ENCODE measurements around the gene DNAI7. TPM values are rescaled to one million over a fixed set of nuclear protein-coding genes. Genes with fewer than 3 reads are reported as not detected.

Gene DNAI7
- polyA plus RNA-seq, 1 of the 3 experiments (the other 2 are of a cell fraction) = 0.30 TPM

GRCh38 chr12:25089738-25090137 is 105.2 kb downstream of the DNAI7 start:
- WGBS (ENCODE audit: low lambda C conversion rate) = 21% methylated on average over 2 of the region's 2 CpGs
- Histone ChIP-seq H3K4me3 (ENCODE audit: low read depth in 2 of 2, low read length in 1 of 2) (no peak overlapping the region), H3K4me1 (ENCODE audit: control insufficient read depth in 1 of 2, insufficient read depth in 2 of 2, low read depth in 1 of 2, low read length in 1 of 2) (peaks cover 0 to 4% of the 10 kb centered on the region in 2 experiments; a peak in 1 of 4 replicates), H3K79me2 (ENCODE audit: insufficient read depth) (no peaks in the 10 kb centered on the region), H3K36me3 (replicated peaks in 1 of 2; ENCODE audit: control insufficient read depth in 1 of 2, insufficient read depth in 2 of 2, low read length in 1 of 2) (no peaks in the 10 kb centered on the region), H3F3A (replicated peaks; ENCODE audit: insufficient read depth) (no peaks in the 10 kb centered on the region), H2AFZ (ENCODE audit: low read depth) (no peak overlapping the region), H4K20me1 (ENCODE audit: insufficient read depth) (no peaks in the 10 kb centered on the region), H3K9me2 (no peaks in the 10 kb centered on the region), H3K4me2 (no peak overlapping the region), H3K9me3 (0 out of 2 replicates have a peak, but pooled peaks cover 8% of the 10 kb centered on the region), H3K9ac (no peak overlapping the region), H3K27ac (ENCODE audit: low read depth in 2 of 2, low read length in 1 of 2) (no peak overlapping the region), H3K27me3 (ENCODE audit: insufficient read depth) (no peaks in the 10 kb centered on the region)
- no peak for DNase-seq
- TF ChIP-seq PBX3 (IDR thresholded peaks at IDR 0.05) = no peak
- TF ChIP-seq FOXM1 (IDR thresholded peaks at IDR 0.05; ENCODE audit: low read depth) = no peak
- POLR2A ChIA-PET = no interaction called here
- CTCF ChIA-PET = interaction anchor here (0.6 to 1.6 kb wide), 2 partner anchors 50 to 65 kb away, joined by 3 to 4 read pairs; no protein-coding TSS in a partner anchor

DNA sequence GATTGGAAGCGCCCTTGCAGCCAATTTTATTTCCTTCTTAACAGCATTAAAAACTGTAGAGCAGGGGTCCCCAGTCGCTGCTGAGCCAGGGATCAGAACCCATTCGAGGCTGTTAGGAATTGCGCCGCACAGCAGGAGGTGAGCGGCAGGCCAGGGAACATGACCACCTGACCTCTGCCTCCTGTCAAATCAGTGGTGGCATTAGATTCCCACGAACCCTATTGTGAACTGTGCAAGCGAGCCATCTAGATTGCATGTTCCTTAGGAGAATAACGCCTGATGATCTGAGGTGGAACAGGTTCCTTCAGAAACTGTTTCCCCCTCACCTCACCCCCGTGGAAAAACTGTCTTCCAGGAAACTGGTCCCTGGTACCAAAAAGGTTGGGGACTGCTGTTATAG is 107.4 kb downstream of the DNAI7 start:
- WGBS (ENCODE audit: low lambda C conversion rate) = 72% methylated on average over 10 of the region's 10 CpGs
- TF ChIP-seq, protein P1, sequence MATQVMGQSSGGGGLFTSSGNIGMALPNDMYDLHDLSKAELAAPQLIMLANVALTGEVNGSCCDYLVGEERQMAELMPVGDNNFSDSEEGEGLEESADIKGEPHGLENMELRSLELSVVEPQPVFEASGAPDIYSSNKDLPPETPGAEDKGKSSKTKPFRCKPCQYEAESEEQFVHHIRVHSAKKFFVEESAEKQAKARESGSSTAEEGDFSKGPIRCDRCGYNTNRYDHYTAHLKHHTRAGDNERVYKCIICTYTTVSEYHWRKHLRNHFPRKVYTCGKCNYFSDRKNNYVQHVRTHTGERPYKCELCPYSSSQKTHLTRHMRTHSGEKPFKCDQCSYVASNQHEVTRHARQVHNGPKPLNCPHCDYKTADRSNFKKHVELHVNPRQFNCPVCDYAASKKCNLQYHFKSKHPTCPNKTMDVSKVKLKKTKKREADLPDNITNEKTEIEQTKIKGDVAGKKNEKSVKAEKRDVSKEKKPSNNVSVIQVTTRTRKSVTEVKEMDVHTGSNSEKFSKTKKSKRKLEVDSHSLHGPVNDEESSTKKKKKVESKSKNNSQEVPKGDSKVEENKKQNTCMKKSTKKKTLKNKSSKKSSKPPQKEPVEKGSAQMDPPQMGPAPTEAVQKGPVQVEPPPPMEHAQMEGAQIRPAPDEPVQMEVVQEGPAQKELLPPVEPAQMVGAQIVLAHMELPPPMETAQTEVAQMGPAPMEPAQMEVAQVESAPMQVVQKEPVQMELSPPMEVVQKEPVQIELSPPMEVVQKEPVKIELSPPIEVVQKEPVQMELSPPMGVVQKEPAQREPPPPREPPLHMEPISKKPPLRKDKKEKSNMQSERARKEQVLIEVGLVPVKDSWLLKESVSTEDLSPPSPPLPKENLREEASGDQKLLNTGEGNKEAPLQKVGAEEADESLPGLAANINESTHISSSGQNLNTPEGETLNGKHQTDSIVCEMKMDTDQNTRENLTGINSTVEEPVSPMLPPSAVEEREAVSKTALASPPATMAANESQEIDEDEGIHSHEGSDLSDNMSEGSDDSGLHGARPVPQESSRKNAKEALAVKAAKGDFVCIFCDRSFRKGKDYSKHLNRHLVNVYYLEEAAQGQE (IDR thresholded peaks at IDR 0.05; ENCODE audit: low read depth, low read length) = no peak
- TF ChIP-seq, protein P2, sequence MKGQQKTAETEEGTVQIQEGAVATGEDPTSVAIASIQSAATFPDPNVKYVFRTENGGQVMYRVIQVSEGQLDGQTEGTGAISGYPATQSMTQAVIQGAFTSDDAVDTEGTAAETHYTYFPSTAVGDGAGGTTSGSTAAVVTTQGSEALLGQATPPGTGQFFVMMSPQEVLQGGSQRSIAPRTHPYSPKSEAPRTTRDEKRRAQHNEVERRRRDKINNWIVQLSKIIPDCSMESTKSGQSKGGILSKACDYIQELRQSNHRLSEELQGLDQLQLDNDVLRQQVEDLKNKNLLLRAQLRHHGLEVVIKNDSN (IDR thresholded peaks at IDR 0.05; ENCODE audit: borderline replicate concordance, low read depth) = no peak
- TF ChIP-seq TEAD4 (IDR thresholded peaks at IDR 0.05; ENCODE audit: borderline replicate concordance, insufficient read depth) (no peak), GABPA (IDR thresholded peaks at IDR 0.05; ENCODE audit: low read depth) (no peak), RXRA (IDR thresholded peaks at IDR 0.05; ENCODE audit: borderline replicate concordance, low read depth) (no peak), JUND (IDR thresholded peaks at IDR 0.05) (no peak), YY1 (IDR thresholded peaks at IDR 0.05; ENCODE audit: low read depth) (no peak), CHD2 (IDR thresholded peaks at IDR 0.05; ENCODE audit: low read length, partially characterized antibody) (no peak), GATA2 (CRISPR knock-in tag; IDR thresholded peaks at IDR 0.05) (no peak), ELF1 (IDR thresholded peaks at IDR 0.05) (no peak)
- TF ChIP-seq, protein P3, sequence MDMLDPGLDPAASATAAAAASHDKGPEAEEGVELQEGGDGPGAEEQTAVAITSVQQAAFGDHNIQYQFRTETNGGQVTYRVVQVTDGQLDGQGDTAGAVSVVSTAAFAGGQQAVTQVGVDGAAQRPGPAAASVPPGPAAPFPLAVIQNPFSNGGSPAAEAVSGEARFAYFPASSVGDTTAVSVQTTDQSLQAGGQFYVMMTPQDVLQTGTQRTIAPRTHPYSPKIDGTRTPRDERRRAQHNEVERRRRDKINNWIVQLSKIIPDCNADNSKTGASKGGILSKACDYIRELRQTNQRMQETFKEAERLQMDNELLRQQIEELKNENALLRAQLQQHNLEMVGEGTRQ (IDR thresholded peaks at IDR 0.05; ENCODE audit: borderline replicate concordance, low read depth, low read length) = no peak
- Histone ChIP-seq H3K27ac (ENCODE audit: low read depth in 2 of 2, low read length in 1 of 2) (no peak overlapping the region), H3K4me1 (ENCODE audit: control insufficient read depth in 1 of 2, insufficient read depth in 2 of 2, low read depth in 1 of 2, low read length in 1 of 2) (peaks cover 0 to 4% of the 10 kb centered on the region in 2 experiments; a peak in 1 of 4 replicates), H4K20me1 (ENCODE audit: insufficient read depth) (no peaks in the 10 kb centered on the region), H3K27me3 (ENCODE audit: insufficient read depth) (no peaks in the 10 kb centered on the region), H3K9me3 (no peaks in the 10 kb centered on the region), H3K4me3 (ENCODE audit: low read depth in 2 of 2, low read length in 1 of 2) (no peak overlapping the region), H3K36me3 (replicated peaks in 1 of 2; ENCODE audit: control insufficient read depth in 1 of 2, insufficient read depth in 2 of 2, low read length in 1 of 2) (no peaks in the 10 kb centered on the region), H2AFZ (ENCODE audit: low read depth) (no peak overlapping the region), H3K9ac (no peak overlapping the region), H3K4me2 (no peak overlapping the region), H3F3A (replicated peaks; ENCODE audit: insufficient read depth) (no peaks in the 10 kb centered on the region), H3K9me2 (no peaks in the 10 kb centered on the region), H3K79me2 (ENCODE audit: insufficient read depth) (no peaks in the 10 kb centered on the region)
- ChIA-PET POLR2A (no interaction called here), CTCF (no interaction called here)
- DNase-seq = no peak

All from SK-N-SH (cell line).